ENCODE measurements around the gene ANP32B.

DNA sequence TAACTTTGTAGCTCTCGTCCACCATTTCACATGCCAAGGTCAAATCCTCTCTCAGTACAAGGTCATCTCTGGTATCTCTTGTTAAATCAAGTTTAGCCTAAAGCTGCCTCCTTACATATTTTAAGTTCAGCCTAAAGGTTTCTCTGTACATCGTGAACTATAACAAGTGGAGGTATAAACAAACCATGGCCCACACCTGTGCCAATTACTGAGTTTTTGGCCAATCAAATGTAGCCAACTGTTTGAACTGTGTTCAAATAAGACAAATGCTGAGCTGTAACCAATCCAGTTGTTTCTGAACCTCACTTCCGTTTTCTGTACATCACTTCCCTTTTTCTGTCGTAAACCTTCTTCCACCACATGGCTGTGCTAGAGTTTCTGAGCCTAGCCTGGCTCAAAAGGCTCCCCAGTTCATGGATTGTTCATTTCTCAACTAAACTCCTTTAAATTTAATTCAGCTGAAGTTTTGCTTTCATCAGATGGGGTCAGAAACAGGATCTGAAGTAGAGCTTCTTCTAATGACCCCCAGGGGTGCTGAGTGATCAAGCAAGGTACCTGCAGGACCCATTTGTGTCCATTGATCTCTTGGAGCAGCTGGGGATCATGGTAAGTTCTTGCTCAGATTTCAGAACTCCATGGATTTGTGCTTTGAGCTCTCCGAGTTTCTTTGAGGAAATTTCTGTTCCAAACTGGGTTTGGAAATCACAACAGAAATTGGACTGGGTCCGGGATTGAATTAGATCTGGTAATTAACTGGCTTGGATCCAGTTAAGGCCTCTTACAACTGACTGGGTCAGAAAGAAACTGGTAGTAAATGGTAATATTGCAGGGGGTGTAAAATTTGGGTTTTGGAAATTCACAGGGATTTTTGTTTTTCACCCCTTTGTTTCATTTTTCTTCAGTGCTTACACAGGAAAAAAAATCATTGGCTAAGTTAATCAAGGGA is 62.4 kb downstream of the ANP32B start:
- TF ChIP-seq POLR2A (IDR thresholded peaks at IDR 0.05; ENCODE audit: low read depth, low read length) (peak; percentile 78), POLR2AphosphoS5 (IDR thresholded peaks at IDR 0.05; ENCODE audit: low read depth, low read length) (peak; percentile 73; the same call in 1 of the 2 replicates), TAF1 (IDR thresholded peaks at IDR 0.05; ENCODE audit: borderline replicate concordance, low read depth, low read length) (peak; percentile 68; the same call in 1 of the 2 replicates)
